K562 treated with DMSO at 1 percent for 4 hours (cell line): ENCODE data around the gene TIMM17B. TPM values are rescaled to one million over a fixed set of nuclear protein-coding genes. Genes with fewer than 3 reads are reported as not detected.

Experiments used
- total RNA-seq: library from RNA; unstranded; fragments of 300-600 nt; gene quantifications from 2 replicates; pipeline ENCODE4 v1.2.3, GENCODE V29; 2022; ENCODE audit not compliant: insufficient read depth

TIMM17B gene
- total RNA-seq: 197 and 214 TPM in 2 replicates

DNA sequence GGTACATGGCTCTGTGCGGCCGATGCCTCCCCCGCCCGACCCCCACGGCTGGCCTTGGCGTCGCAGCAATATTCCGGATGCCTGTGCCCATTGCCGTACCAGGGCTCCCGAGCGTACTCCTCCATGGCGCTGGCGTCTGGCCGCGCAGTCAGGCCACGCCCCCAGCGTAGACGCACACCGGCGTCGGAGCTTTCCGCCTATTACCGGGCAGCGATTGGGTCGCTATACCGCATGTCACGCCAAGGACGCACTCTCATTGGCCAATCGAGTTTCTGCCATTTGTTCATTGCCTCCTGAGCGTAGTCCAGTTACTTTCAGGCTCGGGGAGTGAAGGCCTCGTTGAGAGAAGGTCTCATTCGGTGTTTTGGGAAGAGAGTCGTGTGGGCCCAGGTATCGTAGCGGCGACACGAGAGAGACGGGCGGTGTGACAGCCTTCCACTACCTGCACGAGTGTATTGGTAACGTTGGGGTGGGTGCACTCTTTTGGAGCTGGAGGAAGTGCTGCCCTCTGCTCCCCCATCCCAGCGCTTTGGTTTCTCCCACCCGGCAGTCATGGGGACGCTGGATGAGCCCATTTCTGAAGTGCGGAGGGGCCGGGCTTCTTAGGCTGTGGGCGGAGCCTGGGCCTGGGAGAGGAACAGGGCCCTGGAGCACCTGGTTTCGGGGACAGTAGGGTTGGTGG lies at the start of gene TIMM17B, which contains the start of gene PQBP1:
Gene TIMM17B, minus strand, starts transcription at position 144 of the 682 bp plus-strand sequence. Its CDS starts 19 bp downstream, at position 125.
Gene PQBP1, plus strand, starts transcription at position 306 of the 682 bp plus-strand sequence. CDS start 580 bp downstream, outside the sequence.

DNA sequence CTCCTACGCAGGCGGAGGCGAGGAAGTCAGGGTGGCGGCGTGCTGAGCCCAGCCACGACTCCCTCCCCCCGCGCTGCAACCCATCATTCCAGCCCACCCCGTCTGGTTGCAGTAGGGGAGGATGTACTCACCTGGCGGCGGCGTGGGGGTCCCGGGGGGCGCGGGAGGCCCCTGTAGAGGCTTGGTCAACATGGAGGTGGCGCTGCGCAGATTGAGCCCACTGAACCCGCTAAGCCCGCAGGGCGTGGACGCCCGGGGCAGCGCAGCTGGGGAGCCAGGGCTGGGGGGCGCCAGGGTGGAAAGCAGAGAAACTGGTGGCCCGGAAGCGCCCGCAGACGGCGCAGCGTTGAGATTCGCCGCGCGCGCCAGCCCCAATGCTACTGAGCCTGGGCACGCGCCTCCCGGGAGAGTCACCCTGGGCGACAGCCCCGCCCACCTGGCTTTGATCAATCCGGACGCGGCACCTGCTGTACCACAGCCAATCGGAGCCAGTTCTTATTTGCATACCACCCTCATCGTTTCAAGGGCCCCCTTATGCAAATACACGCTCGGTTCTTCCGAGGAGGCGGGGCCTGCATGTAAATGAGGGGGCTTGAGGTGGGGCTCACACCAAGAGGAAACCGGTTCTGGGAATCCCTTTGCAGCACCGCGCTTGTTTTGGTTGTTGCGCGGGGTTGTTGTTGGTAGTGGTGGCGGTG lies 21.2 kb upstream of the TIMM17B start, which contains the start of gene PIM2:
Gene PIM2, minus strand, starts transcription at position 382 of the 698 bp plus-strand sequence. Its CDS starts 190 bp downstream, at position 192.

GRCh38 chrX:48911412-48912182 lies 14.0 kb upstream of the TIMM17B start, which contains the start of gene SLC35A2:
Gene SLC35A2 (minus strand): TSS chrX:48911646. CDS start chrX:48911636, 10 bp downstream.

Other genes with a start within 250 kb of the TIMM17B start
- 15.4 and 17.8 TPM in 2 replicates for gene WAS, start 214.0 kb downstream of the TIMM17B start, total RNA-seq
- 23.5 and 27.2 TPM in 2 replicates for gene SUV39H1, start 201.0 kb downstream of the TIMM17B start, total RNA-seq
- 4.4 TPM in 1 of 2 replicates, not detected in the other for gene GLOD5, start 136.0 kb downstream of the TIMM17B start, total RNA-seq
- 165 and 191 TPM in 2 replicates for gene GATA1, start 111.2 kb downstream of the TIMM17B start, total RNA-seq
- 61.7 and 64.6 TPM in 2 replicates for gene HDAC6, start 95.7 kb downstream of the TIMM17B start, total RNA-seq
- not detected in 2 replicates for gene ERAS, start 71.3 kb downstream of the TIMM17B start, total RNA-seq
- 2.7 TPM in 1 of 2 replicates, not detected in the other for gene PCSK1N, start 62.2 kb downstream of the TIMM17B start, total RNA-seq
- 194 and 217 TPM in 2 replicates for gene PQBP1, start 162 bp upstream of the TIMM17B start, total RNA-seq
- gene SLC35A2, start 13.9 kb upstream of the TIMM17B start, total RNA-seq: 30.7 and 31.4 TPM in 2 replicates
- 84.9 and 120 TPM in 2 replicates for gene PIM2, start 21.3 kb upstream of the TIMM17B start, total RNA-seq
- 73.0 and 87.7 TPM in 2 replicates for gene OTUD5, start 59.8 kb upstream of the TIMM17B start, total RNA-seq
- gene KCND1, start 74.1 kb upstream of the TIMM17B start, total RNA-seq: 3.4 and 3.8 TPM in 2 replicates
- gene GRIPAP1, start 104.5 kb upstream of the TIMM17B start, total RNA-seq: 26.9 and 27.0 TPM in 2 replicates
- gene TFE3, start 145.6 kb upstream of the TIMM17B start, total RNA-seq: 25.4 and 31.6 TPM in 2 replicates
- gene CCDC120, start 161.2 kb upstream of the TIMM17B start, total RNA-seq: 3.2 and 4.6 TPM in 2 replicates
- gene PRAF2, start 176.2 kb upstream of the TIMM17B start, total RNA-seq: 2.9 and 7.4 TPM in 2 replicates
- 130 and 139 TPM in 2 replicates for gene WDR45, start 182.1 kb upstream of the TIMM17B start, total RNA-seq
- 30.7 and 38.3 TPM in 2 replicates for gene GPKOW, start 226.0 kb upstream of the TIMM17B start, total RNA-seq